Hepatocyte (in vitro differentiated cells): Measurements from ENCODE around the gene CNNM4.

ENCODE experiments used
- CTCF ChIP-seq: fragments of 200-600 bp; sonication (generic); IDR thresholded peaks from 2 replicates; pipeline ENCODE4 v1.5.1; 2016; ENCODE audit warnings: antibody characterized with exemption, mild to moderate bottlenecking; ENCODE audit not compliant: poor library complexity
- EZH2 ChIP-seq: fragments of 200-600 bp; sonication (generic); IDR thresholded peaks from 2 replicates; pipeline ENCODE4 v1.6.1; 2016; ENCODE audit warnings: antibody characterized with exemption, mild to moderate bottlenecking, borderline replicate concordance

GRCh38 chr2:96799623-96799935 lies 38.9 kb downstream of the CNNM4 start:
- TF ChIP-seq CTCF = no peak
- no peak for TF ChIP-seq EZH2
